BJ (cell line): ENCODE results near the gene SPTA1. TPM values are rescaled to one million over a fixed set of nuclear protein-coding genes. Genes with fewer than 3 reads are reported as not detected.

Experiments
- CTCF ChIA-PET: fragments of 350-600 bp; formaldehyde crosslinking; extraction: SDS; loops from one replicate; lab custom pipeline; 2021; ENCODE audit warnings: antibody characterized with exemption, inconsistent platforms; lab: Yijun Ruan, JAX
- POLR2A ChIA-PET: fragments of 300-600 bp; sonication (Branson Sonifier 250); formaldehyde crosslinking; extraction: SDS; loops from one replicate; lab custom pipeline; 2021; ENCODE audit warnings: antibody characterized with exemption; lab: Charles Lee
- DNase-seq: peaks from one replicate; pipeline ENCODE4 v3.0.0-alpha.2; 2011; ENCODE audit warnings: low read depth
- H3K27me3 ChIP-seq: 2 replicates; pipeline ENCODE4 v1.6.0; 2011; ENCODE audit warnings: low read length; ENCODE audit not compliant: control insufficient read depth, insufficient read depth
- H3K36me3 ChIP-seq: 2 replicates; pipeline ENCODE4 v1.5.1; 2011; ENCODE audit warnings: low read length; ENCODE audit not compliant: control insufficient read depth, insufficient read depth
- H3K4me3 ChIP-seq: 2 replicates; pipeline ENCODE4 v1.5.1; 2011; ENCODE audit warnings: low read depth, mild to moderate bottlenecking, control low read depth, low read length
- polyA plus RNA-seq: library from polyadenylated mRNA; depleted of rRNA; stranded (reverse); fragments of >200 nt; gene quantifications from 2 replicates; pipeline ENCODE4 v1.2.3, GENCODE V29; 2011; rRNA removed
- TF ChIP-seq, protein P1 (sequence below): IDR thresholded peaks from 2 replicates; pipeline ENCODE4 v1.5.1; 2011; ENCODE audit warnings: low read depth, mild to moderate bottlenecking, control low read depth, inconsistent platforms, low read length, moderate library complexity; ENCODE audit not compliant: insufficient read depth

Gene SPTA1
- polyA plus RNA-seq, 1 experiment = not detected

DNA sequence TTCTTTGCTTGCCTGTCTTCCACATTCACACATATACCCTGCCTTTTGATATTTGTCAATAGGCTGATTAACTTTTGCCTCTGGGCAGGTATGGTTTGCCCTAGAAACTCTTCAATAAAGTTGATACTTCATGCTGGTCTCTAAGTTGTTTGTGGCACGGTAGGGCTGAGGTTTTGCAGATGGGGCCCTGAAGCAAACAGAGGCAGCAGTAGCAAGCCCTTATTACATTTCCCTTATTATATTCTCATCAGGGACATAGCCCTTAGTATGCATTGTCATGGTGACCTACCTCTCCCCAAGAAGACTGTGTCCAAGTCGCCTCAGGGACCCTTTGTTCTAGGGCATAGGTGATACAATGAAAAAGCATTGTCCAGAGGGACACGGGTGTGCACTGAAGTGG is 116.0 kb downstream of the SPTA1 start, which contains the start of gene OR6P1:
OR6P1 (minus strand) TSS at position 101 of the 400 bp plus-strand sequence. CDS start 6,976 bp downstream, outside the sequence.
- DNase-seq = no peak
- TF ChIP-seq, protein P1, sequence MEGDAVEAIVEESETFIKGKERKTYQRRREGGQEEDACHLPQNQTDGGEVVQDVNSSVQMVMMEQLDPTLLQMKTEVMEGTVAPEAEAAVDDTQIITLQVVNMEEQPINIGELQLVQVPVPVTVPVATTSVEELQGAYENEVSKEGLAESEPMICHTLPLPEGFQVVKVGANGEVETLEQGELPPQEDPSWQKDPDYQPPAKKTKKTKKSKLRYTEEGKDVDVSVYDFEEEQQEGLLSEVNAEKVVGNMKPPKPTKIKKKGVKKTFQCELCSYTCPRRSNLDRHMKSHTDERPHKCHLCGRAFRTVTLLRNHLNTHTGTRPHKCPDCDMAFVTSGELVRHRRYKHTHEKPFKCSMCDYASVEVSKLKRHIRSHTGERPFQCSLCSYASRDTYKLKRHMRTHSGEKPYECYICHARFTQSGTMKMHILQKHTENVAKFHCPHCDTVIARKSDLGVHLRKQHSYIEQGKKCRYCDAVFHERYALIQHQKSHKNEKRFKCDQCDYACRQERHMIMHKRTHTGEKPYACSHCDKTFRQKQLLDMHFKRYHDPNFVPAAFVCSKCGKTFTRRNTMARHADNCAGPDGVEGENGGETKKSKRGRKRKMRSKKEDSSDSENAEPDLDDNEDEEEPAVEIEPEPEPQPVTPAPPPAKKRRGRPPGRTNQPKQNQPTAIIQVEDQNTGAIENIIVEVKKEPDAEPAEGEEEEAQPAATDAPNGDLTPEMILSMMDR = no peak
- ChIA-PET CTCF (interaction anchor here (1.0 kb wide), 1 partner anchor 18 kb away, joined by 3 read pairs; no protein-coding TSS in a partner anchor), POLR2A (no interaction called here)
- H3K27me3 ChIP-seq = no peaks in the 10 kb centered on the region
- H3K4me3 ChIP-seq = no peak within 1 kb of the TSS
- no peaks in the 10 kb centered on the region for H3K36me3 ChIP-seq

DNA sequence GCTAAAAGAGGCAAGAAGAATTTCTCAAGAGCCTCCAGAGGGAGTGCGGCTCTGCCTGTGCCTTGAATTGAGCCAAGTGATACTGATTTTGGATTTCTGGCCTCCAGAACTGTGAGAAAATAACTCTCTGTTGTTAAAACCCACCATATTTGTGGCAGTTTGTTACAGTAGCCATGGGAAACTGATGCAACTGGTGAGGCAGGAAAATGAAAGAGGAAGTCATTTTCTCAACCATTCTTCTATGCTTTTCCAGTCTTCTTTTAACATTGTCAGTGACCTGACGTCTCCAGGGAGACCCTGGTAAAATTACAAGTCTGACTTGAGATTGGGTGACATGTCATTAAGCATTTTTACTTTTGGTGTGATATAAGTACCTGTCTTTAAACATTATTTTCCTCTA is 121.9 kb downstream of the SPTA1 start:
- TF ChIP-seq, protein P1 = no peak
- DNase-seq = no peak
- Histone ChIP-seq H3K27me3 (no peaks in the 10 kb centered on the region), H3K36me3 (no peaks in the 10 kb centered on the region), H3K4me3 (no peak overlapping the region)
- CTCF ChIA-PET = no interaction called here
- POLR2A ChIA-PET = no interaction called here

GRCh38 chr1:158563853-158564252 is 122.7 kb downstream of the SPTA1 start:
- no peak for DNase-seq
- TF ChIP-seq, protein P1 = no peak
- CTCF ChIA-PET = no interaction called here
- H3K36me3 ChIP-seq = no peaks in the 10 kb centered on the region
- H3K4me3 ChIP-seq = no peak overlapping the region
- POLR2A ChIA-PET = no interaction called here
- no peaks in the 10 kb centered on the region for H3K27me3 ChIP-seq

Other genes with a start within 250 kb of the SPTA1 start
- not detected in 2 replicates for gene OR10K1, start 224.9 kb downstream of the SPTA1 start, polyA plus RNA-seq
- not detected in 2 replicates for gene OR10R2, start 214.5 kb downstream of the SPTA1 start, polyA plus RNA-seq
- not detected in 2 replicates for gene OR6Y1, start 132.3 kb downstream of the SPTA1 start, polyA plus RNA-seq
- not detected in 2 replicates for gene OR6P1, start 116.1 kb downstream of the SPTA1 start, polyA plus RNA-seq
- not detected in 2 replicates for gene OR10X1, start 106.8 kb downstream of the SPTA1 start, polyA plus RNA-seq
- gene OR10Z1, start 81.4 kb downstream of the SPTA1 start, polyA plus RNA-seq = not detected in 2 replicates
- not detected in 2 replicates for gene OR6K2, start 13.9 kb upstream of the SPTA1 start, polyA plus RNA-seq
- not detected in 2 replicates for gene OR6K3, start 34.0 kb upstream of the SPTA1 start, polyA plus RNA-seq
- not detected in 2 replicates for gene OR6K6, start 68.0 kb upstream of the SPTA1 start, polyA plus RNA-seq
- gene OR6N1, start 85.5 kb upstream of the SPTA1 start, polyA plus RNA-seq = not detected in 2 replicates
- gene OR6N2, start 94.5 kb upstream of the SPTA1 start, polyA plus RNA-seq = not detected in 2 replicates
- gene MNDA, start 144.6 kb upstream of the SPTA1 start, polyA plus RNA-seq = not detected in 2 replicates
- not detected in 2 replicates for gene PYHIN1, start 244.8 kb upstream of the SPTA1 start, polyA plus RNA-seq